Right cardiac atrium (tissue), 5 donors: ENCODE results near the gene MTHFD1. TPM values are rescaled to one million over a fixed set of nuclear protein-coding genes. Genes with fewer than 3 reads are reported as not detected.

Experiments used
- ATAC-seq, 2 donors: fragments of 200-7000 bp; cut with Tn5 transposase; one replicate each; pipeline versions ENCODE4 v1.8.0 to v1.9.1; 2020; ENCODE audit warnings: moderate library complexity in 2 of 2, mild to moderate bottlenecking in 1 of 2
- DNase-seq, 3 donors: peaks; one replicate each; pipeline ENCODE4 v3.0.0-alpha.2; 2020
- H3K27ac ChIP-seq: one replicate; pipeline ENCODE4 v1.5.1; 2013; ENCODE audit warnings: mild to moderate bottlenecking, low read length, control low read depth, moderate library complexity
- H3K27me3 ChIP-seq: one replicate; pipeline ENCODE4 v1.6.1; 2013; ENCODE audit not compliant: control insufficient read depth, insufficient read depth
- H3K4me1 ChIP-seq: one replicate; pipeline ENCODE4 v1.6.1; 2013; ENCODE audit warnings: low read length; ENCODE audit not compliant: control insufficient read depth, insufficient read depth
- H3K4me3 ChIP-seq: one replicate; pipeline ENCODE4 v1.5.1; 2013; ENCODE audit warnings: low read length, control low read depth
- H3K9me3 ChIP-seq: one replicate; pipeline ENCODE4 v1.6.1; 2013; ENCODE audit warnings: low read length; ENCODE audit not compliant: control insufficient read depth
- WGBS: extraction: QIAGEN DNeasy Blood & Tissue Kit; methylation state at CpG from one replicate; pipeline ENCODE4 v1.1.7; 2013; 5-methylcytosine and 5-hydroxymethylcytosine counted together
- intact Hi-C, 4 donors: fragments of 100-400 bp; cut with DNase I; formaldehyde crosslinking; loops; one replicate each; pipeline versions ENCODE4 v1.11.0 to v1.14.0; 2022 to 2023
- polyA plus RNA-seq: library from polyadenylated mRNA; stranded (reverse); fragments of 200-250 nt; gene quantifications from one replicate; pipeline ENCODE4 v1.2.3, GENCODE V29; 2013
- total RNA-seq, 4 donors: library from RNA; stranded (reverse); fragmentation: NEBNext Ultra II Directional; extraction: Animal tissue kit (Norgen Biotek cat#: 25700); gene quantifications; one replicate each; pipeline ENCODE4 v1.2.1, GENCODE V29; 2021
- donor health status: healthy with polysubstance abuse.
- donor health status: DM: no; HTN: yes; CAD: no.
- donor health status: DM: no; HTN: no; CAD: no.
- donor health status: DM: no; HTN: yes; CAD: no; lungs with severe emphysema.
- donor health status: DM: yes; HTN: yes; CAD: no.

Gene MTHFD1
- total and polyA plus RNA-seq, 5 donors, result 30.1 to 64.7 (median 55.6) TPM

- intact Hi-C loops, result no loop called here
- no peaks in the 10 kb centered on the region for H3K27me3 ChIP-seq
- ATAC-seq, result no peak
- H3K4me3 ChIP-seq, result no peak overlapping the region
- no peak for DNase-seq
- no peak overlapping the region for H3K27ac ChIP-seq
- 92% methylated on average over 2 of the region's 2 CpGs for WGBS
- no peaks in the 10 kb centered on the region for H3K9me3 ChIP-seq
- no peaks in the 10 kb centered on the region for H3K4me1 ChIP-seq
Measured at GRCh38 chr14:64450255-64450654, 62.1 kb downstream of the MTHFD1 start.

DNA sequence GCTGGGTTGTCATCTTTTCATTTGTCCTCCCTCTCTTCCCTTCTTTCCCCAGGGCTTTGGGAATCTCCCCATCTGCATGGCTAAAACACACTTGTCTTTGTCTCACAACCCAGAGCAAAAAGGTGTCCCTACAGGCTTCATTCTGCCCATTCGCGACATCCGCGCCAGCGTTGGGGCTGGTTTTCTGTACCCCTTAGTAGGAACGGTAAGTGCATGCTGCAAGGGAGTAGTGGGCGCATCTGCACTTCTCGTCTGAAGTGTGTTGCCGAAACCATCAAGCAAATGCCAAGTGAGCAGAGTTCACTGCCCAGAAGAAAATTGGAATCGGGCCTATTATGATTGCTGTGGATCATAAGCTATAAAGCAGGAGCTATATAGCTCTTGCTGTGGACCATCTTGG lies 66.5 kb downstream of the MTHFD1 start:
- WGBS, result 95% methylated on average over 10 of the region's 10 CpGs
- H3K4me3 ChIP-seq, result no peak overlapping the region
- no peaks in the 10 kb centered on the region for H3K27me3 ChIP-seq
- intact Hi-C loops, result no loop called here
- no peaks in the 10 kb centered on the region for H3K4me1 ChIP-seq
- H3K27ac ChIP-seq, result no peak overlapping the region
- DNase-seq (no peak), ATAC-seq (no peak)
- H3K9me3 ChIP-seq, result no peaks in the 10 kb centered on the region

DNA sequence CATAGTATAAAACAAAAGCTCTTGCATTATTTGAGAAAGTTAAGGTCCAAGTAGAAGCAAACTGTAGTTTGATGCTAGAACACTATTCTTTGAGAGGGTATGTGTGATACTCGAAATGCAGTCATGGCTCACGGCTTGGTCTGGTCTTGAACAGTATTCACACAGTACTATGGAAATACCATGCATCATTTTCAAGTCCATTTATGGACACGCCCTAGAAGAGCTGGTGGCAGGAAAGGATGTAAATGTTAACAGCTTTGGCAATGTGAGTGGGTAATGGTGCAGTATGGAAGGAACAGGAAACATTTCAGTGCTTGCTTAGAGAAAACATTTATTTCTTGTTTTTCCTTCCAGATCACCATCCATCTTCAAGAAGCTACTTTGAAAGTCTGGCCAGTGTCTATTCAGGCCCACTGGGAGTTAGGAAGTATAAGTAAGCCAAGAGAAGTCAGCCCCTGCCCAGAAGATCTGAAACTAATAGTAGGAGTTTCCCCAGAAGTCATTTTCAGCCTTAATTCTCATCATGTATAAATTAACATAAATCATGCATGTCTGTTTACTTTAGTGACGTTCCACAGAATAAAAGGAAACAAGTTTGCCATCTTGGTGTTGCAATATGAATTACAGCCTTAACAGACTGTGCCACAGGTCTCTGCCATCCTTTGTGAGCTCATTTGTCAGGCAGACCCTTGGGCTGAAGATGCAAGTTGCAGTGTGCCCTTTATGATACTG lies 71.4 kb downstream of the MTHFD1 start:
- WGBS, result 85% methylated on average over 4 of the region's 4 CpGs
- ATAC-seq, result no peak
- intact Hi-C loops, result no loop called here
- DNase-seq, result no peak
- no peaks in the 10 kb centered on the region for H3K27me3 ChIP-seq
- no peak overlapping the region for H3K4me3 ChIP-seq
- no peaks in the 10 kb centered on the region for H3K9me3 ChIP-seq
- H3K27ac ChIP-seq, result no peak overlapping the region
- no peaks in the 10 kb centered on the region for H3K4me1 ChIP-seq

DNA sequence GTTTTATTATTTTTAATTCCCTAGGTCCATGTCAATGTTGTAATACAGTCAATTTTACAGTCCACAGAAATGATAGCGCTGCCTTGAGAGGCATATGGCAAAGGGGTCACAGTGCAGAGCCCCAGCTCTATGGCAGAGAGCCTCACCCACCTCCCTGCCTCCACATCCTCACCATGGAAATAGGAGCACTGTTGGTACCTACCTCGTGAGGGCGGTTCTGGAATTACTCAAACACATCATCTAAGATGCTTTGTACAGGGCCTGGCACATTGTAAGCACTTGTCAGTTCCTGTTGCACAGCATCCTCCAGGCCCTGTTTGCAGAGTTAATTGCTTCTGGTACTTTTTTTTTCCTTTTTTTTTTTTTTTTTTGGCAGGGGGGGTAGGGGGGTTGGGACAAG lies 73.1 kb downstream of the MTHFD1 start:
- H3K27me3 ChIP-seq, result no peaks in the 10 kb centered on the region
- 91% methylated on average over 3 of the region's 3 CpGs for WGBS
- no peak for DNase-seq
- no peaks in the 10 kb centered on the region for H3K4me1 ChIP-seq
- no peak for ATAC-seq
- intact Hi-C loops, result no loop called here
- no peaks in the 10 kb centered on the region for H3K9me3 ChIP-seq
- no peak overlapping the region for H3K4me3 ChIP-seq
- H3K27ac ChIP-seq, result no peak overlapping the region

DNA sequence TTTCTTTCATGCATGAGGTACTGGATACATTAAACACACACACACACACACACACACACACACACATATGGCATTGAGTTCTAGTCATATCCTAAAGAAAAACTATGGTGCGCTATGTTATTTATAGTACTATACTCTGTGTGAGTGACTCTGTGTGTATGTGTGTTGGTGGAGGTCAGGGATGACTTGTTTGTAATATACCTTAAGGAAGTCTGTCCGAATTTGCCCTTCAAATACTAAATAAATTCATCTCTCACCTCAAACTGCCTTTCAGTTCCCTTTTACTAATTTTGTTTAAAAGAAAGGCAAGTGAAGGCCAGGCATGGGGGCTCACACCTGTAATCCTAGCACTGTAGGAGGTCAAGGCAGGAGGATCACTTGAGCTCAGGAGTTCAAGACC lies 75.0 kb downstream of the MTHFD1 start:
- H3K4me3 ChIP-seq, result no peak overlapping the region
- no peak for DNase-seq
- 95% methylated on average over 2 of the region's 2 CpGs for WGBS
- H3K4me1 ChIP-seq, result no peaks in the 10 kb centered on the region
- no peaks in the 10 kb centered on the region for H3K27me3 ChIP-seq
- H3K27ac ChIP-seq, result no peak overlapping the region
- H3K9me3 ChIP-seq, result no peaks in the 10 kb centered on the region
- no peak for ATAC-seq
- intact Hi-C loops, result no loop called here

DNA sequence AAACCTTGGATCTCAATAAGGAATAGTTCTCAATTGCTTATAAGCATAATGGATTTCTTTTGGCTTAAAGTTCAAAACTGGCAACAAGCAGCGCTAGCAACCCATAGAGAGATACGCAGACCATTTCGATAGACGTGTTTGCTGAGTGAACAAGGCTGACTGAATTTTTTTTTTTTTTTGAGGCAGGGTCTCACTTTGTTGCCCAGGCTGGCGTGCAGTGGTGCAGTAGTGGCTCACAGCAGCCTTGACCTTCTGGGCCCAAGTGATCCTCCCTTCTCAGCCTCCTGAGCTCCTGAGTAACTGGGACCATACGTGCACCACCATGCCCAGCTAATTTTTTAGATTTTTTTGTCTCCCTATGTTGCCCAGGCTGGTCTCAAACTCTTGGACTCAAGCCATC lies 75.7 kb downstream of the MTHFD1 start:
- no peak overlapping the region for H3K4me3 ChIP-seq
- intact Hi-C loops, result no loop called here
- H3K4me1 ChIP-seq, result no peaks in the 10 kb centered on the region
- DNase-seq (no peak), ATAC-seq (no peak)
- no peak overlapping the region for H3K27ac ChIP-seq
- no peaks in the 10 kb centered on the region for H3K9me3 ChIP-seq
- no peaks in the 10 kb centered on the region for H3K27me3 ChIP-seq
- WGBS, result 94% methylated on average over 6 of the region's 6 CpGs

DNA sequence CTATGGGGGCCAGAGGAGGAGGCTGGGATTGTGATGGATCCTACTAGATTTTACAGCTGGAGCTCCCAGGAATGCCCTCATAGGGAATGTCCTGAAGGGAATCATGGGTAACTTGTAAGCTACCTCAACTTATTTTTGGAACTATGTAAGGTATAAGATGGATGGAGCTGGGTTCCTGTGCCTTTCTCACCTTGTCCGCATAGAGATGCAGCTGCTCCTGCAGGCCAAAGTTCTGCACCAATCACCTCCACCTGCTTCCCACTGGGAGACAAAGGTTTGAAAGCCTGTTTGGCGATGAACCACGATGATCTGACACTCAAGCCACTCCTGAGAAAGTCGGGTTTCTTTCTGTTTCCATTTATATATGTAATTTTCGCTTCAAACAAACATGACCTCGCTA lies 76.5 kb downstream of the MTHFD1 start:
- Histone ChIP-seq H3K4me3 (peak overlapping the region; percentile 92), H3K9me3 (no peaks in the 10 kb centered on the region), H3K27me3 (no peaks in the 10 kb centered on the region), H3K27ac (no peak overlapping the region), H3K4me1 (no peaks in the 10 kb centered on the region)
- no peak for ATAC-seq
- intact Hi-C loops, result no loop called here
- WGBS, result 25% methylated on average over 6 of the region's 6 CpGs
- DNase-seq, result no peak

DNA sequence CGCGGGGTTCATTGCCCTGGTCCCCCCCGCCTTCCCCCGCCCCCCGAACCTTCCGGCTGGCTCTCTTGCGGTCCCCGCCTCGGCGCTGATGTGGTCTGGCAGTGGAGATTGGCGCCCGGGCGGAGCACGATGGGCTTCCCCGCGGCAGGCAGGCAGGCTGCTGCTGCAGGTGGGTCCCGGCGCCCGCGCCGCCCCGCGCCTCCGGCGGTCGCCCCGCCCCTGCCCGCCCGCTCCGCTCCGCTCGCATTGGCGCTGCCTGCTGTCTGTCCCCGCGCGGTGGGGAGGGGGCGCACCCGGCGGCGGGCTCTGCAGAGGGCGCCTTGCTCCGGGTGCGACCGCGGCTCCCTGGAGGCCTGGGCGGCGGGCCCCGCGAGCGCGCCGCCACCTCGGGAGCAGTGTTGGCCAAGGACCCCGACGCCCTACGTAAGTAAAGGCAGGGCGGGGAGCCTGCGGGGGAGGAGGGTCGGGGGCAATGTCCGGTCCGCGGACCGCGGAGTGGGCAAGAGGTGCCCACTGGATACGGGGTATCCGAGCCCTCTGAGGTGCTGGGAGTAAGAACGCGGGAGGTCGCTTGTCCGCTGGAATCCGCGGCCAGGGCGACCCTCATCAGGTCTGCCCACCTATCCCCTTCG lies 77.2 kb downstream of the MTHFD1 start, which contains the start of gene AKAP5:
TSS of gene AKAP5 (plus strand) at position 309 of the 632 bp plus-strand sequence. CDS start 2,896 bp downstream, outside the sequence.
- Histone ChIP-seq H3K27me3 (no peaks in the 10 kb centered on the region), H3K9me3 (no peaks in the 10 kb centered on the region), H3K27ac (no peak within 1 kb of the TSS), H3K4me3 (peak within 1 kb of the TSS; percentile 92), H3K4me1 (no peaks in the 10 kb centered on the region)
- ATAC-seq, result peak; percentile 85 to 92
- intact Hi-C loops, result no loop called here
- DNase-seq, result peak; percentile 39 to 84 (median 80)
- WGBS, result under 1% methylated on average over 74 of the region's 74 CpGs

DNA sequence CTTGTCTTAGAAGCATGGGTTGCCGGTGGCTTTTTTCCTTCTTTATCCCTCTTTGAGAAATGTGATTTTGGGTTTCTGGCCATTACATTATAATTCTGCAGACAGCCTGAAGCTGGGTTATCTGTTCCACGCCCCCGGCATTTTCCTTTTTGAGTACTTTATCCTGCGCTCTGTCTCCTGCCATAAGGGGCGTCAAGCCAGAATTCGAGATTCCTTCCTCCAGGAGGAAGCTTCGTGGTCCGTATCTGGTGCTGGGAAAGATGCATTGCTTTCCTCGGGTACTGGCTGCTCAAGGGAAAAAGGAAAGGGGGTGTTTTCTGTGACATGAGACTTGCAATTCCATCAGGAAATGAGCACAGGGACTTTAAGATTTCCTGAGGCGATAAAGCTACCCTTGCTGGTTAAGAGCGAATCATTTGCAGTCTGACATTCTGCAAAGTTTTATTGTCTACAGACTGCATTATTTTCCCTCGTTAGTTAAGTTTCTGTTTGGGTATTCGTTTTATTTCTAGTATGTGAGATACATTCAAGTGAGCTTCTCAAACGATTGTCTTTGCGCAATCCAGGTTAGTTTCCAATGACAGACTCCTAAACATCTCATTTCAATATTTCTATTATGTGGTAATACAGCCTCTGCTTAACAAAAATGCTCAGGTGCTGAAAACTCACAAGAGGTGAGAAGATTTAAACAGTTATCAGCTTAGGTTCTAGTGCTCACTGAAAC lies 77.8 kb downstream of the MTHFD1 start:
- DNase-seq (no peak), ATAC-seq (peak; percentile 56 to 64)
- no peaks in the 10 kb centered on the region for H3K9me3 ChIP-seq
- WGBS, result 11% methylated on average over 15 of the region's 15 CpGs
- no peak overlapping the region for H3K27ac ChIP-seq
- H3K4me3 ChIP-seq, result peak overlapping the region; percentile 92
- H3K4me1 ChIP-seq, result no peaks in the 10 kb centered on the region
- H3K27me3 ChIP-seq, result no peaks in the 10 kb centered on the region
- intact Hi-C loops, result no loop called here

DNA sequence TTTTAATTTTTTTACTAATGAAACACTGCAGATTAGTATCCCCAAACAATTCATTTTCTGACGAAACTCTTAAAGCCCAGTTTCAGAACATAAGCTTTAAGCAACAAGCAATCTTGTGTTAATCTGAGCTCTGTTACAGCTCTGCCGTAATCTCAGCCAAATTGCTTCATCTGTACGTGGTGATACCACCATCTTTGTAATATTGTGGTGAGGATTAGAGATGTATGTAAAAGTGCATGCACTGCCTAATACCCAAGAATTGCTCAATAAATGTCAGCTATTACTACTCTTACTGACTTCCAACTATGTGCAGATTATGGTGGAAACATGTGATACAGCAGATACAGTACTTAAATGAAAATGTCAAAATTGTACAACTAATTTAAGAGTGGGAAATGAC lies 78.9 kb downstream of the MTHFD1 start:
- ATAC-seq, result no peak
- Histone ChIP-seq H3K27me3 (no peaks in the 10 kb centered on the region), H3K4me1 (no peaks in the 10 kb centered on the region), H3K9me3 (no peaks in the 10 kb centered on the region), H3K4me3 (no peak overlapping the region), H3K27ac (no peak overlapping the region)
- WGBS, result 83% methylated on average over 3 of the region's 3 CpGs
- no peak for DNase-seq
- intact Hi-C loops, result no loop called here

GRCh38 chr14:64467566-64467965 lies 79.4 kb downstream of the MTHFD1 start:
- DNase-seq, result no peak
- no peak overlapping the region for H3K27ac ChIP-seq
- intact Hi-C loops, result no loop called here
- no peak overlapping the region for H3K4me3 ChIP-seq
- no peaks in the 10 kb centered on the region for H3K9me3 ChIP-seq
- no peak for ATAC-seq
- no peaks in the 10 kb centered on the region for H3K4me1 ChIP-seq
- H3K27me3 ChIP-seq, result no peaks in the 10 kb centered on the region
